22Rv1 (cell line): Measurements from ENCODE around the gene HBS1L.

Experiments
- H3K27ac ChIP-seq: fragments of 450-650 bp; 2 replicates; pipeline ENCODE4 v1.5.1; 2017
- CTCF ChIP-seq: fragments of 450-650 bp; IDR thresholded peaks from 2 replicates; pipeline ENCODE4 v1.5.1; 2017; ENCODE audit warnings: mild to moderate bottlenecking
- ZFX ChIP-seq: fragments of 450-650 bp; IDR thresholded peaks from 2 replicates; pipeline ENCODE4 v1.6.1; 2017; ENCODE audit warnings: antibody characterized with exemption, borderline replicate concordance

The HBS1L gene

DNA sequence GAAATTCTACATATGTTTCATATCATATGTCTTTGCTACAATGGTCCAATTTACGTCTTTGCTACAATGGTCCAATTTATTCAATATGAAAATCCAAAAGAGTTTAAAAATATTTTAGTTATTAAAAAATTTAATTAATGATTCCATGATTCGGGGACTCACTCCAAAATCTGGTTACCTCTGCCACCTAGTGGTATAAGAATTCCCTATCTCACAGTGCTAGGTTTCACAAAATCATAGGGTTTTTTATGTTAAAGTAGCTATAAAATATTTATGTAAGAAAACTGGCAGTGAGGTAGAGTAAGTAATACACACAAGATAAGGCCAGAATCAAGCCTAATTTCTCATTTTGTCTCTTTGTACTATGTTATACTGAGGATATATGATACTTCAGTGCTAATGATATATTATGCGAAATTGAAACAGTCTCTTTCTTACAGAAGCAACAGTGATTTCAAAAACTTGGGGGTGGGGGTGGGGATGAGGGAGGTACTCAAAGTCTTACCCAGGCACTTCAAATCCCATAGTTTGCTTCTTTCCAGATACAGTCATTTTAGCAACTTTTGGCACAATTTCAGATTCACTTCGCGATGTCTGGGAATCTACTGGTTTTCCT lies 52.3 kb downstream of the HBS1L start:
- no peak overlapping the region for H3K27ac ChIP-seq
- TF ChIP-seq CTCF: peak; percentile 81
- no peak for TF ChIP-seq ZFX

GRCh38 chr6:134999107-134999506 lies 55.5 kb downstream of the HBS1L start:
- no peak for TF ChIP-seq CTCF
- no peak overlapping the region for H3K27ac ChIP-seq

DNA sequence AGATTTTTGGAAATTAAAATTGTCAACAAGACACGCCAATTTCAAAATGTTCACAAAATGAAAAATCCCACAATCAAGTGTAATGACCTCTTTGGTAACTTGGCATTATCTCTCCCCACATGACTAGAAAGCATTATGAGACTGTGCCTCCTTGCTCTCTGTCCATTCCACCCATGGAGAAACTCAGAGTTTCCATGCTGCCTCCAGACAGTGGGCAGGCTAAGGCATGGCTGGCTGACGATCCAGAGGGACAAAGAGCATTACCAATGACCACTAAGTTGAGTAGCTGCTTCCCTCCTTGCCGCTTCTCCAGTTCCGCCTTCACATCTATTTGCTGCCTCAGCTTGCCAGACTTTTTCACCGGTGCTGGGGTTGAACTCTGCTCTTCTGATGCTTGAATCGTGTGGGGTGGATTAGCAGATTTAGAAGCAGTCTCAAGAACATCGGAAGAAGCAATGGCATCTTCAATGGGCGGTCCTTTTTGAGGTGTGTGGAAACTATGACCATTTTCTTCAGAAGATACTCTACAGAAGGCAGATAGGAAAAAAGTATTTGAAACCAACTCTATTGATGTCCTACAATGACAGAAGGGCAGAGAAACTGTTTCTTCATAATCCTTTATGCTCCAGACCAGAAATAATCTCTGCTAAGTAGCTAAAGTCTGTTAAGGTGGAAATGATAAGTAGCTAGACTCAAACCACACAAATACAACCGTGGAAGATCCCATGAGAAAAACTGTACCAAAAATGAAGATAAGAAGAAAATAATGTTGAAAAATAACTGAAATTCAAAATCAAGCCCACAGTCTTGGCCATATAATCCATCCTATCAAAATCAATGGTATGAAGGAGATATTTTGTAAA lies 57.3 kb downstream of the HBS1L start:
- no peak for TF ChIP-seq CTCF
- TF ChIP-seq ZFX: no peak

GRCh38 chr6:134995536-134995935 lies 59.1 kb downstream of the HBS1L start:
- no peak for TF ChIP-seq CTCF
- TF ChIP-seq ZFX: no peak
- H3K27ac ChIP-seq: no peak overlapping the region

More for the DNA sequence above, 57.3 kb downstream of the HBS1L start:
- H3K27ac ChIP-seq: no peak overlapping the region

DNA sequence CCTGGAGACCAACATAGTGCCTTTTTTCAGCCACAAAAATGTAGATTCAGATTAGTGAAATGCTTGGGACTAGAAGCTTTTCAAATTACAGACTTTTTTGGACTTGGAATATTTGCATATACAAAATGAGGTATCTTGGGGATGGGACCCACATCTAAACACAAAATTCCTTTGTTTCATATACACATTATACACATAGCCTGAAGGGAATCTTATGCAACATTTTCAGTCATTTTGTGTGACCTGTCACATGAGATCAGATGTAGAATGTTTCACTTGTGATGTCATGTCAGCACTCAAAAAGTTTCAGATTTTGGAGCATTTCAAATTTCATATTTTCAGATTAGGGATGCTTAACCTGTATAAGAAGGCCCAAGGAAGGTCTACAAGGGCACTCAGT lies 60.2 kb downstream of the HBS1L start:
- TF ChIP-seq CTCF (no peak), ZFX (no peak)
- H3K27ac ChIP-seq: no peak overlapping the region

DNA sequence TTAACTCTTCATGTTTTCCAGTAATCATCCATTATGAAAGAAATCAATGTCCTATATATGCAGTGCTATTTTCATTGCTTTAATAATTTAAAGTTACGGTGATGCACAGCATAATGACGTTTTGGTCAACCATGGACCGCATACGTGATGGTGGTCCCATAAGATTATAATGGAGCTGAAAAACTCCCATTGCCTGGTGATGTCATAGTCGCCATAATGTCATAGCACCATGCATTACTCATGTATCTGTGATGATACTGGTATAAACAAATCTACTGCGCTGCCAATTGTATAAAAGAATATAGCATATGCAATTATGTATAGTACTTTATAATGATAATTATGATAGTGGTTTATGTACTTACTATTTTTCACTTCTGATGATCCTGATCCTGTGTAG lies 62.5 kb downstream of the HBS1L start:
- TF ChIP-seq CTCF (no peak), ZFX (no peak)
- no peak overlapping the region for H3K27ac ChIP-seq

GRCh38 chr6:134990262-134990661 lies 64.4 kb downstream of the HBS1L start:
- TF ChIP-seq CTCF (no peak), ZFX (no peak)
- H3K27ac ChIP-seq: no peak overlapping the region
